Fibroblast of skin of right quadriceps (primary cell): ENCODE data around the gene WDFY4.

Experiments
- DNase-seq: peaks from one replicate; pipeline ENCODE4 v3.0.0-alpha.2; 2013

WDFY4 gene

DNA sequence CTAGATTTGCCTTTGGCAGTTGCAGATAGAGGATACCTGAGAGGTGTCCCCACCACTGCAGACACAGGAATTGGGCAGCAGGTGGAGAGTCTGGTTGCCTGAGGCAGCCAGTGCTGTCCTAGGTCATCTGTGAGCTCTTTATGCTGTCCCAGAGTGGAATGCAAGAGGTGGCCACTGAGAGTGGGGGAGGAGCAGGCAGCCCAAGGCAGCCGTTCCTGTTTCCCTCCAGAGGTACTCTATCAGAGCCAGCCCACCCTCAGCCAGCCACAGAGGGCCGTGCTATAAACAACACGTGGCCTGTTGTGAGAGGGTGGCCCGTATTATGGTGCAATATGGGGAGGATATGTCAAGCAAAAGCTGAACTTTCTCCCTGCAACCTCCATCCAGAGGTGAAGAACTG is 246.5 kb downstream of the WDFY4 start:
- DNase-seq: no peak

DNA sequence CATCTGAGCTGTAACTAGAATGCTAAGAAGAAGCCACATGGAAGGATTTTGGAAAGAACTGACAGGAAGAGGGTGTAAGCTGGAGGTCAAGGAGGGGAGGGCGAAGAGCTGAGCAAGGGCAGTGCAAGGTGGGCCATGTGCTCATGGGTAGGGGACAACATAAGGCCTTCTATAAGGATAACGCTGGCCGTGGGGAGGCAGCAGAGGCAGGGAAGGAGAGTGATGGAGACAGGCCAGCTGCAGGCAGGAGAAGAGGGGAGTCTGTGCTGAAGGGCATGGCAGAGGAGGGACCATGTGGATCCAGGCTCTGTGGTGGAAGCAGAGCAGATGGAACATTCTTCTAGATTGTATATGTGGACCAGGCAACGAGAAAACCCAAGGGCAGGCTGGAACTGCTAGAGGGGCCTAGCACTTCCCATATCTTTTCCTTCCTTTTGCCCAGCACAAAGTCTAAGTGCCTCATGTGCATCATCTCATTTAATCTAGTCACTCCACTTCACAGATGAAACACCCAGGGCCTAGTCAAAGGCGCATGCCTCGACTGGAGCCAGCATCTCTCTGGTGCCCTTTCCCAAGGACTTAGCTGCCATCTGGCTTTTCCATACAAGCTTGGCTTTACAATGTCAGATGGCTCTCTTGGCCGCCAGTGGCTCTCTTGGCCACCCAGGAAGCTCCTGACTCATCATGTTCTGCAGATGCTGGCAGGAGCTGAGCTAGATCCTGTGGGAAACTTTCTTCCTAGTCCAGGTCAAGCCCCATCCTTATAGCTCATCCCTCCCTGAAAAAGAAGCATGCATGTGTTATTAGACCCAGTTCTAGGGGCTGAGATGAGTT is 248.4 kb downstream of the WDFY4 start:
- DNase-seq: peak; percentile 2

DNA sequence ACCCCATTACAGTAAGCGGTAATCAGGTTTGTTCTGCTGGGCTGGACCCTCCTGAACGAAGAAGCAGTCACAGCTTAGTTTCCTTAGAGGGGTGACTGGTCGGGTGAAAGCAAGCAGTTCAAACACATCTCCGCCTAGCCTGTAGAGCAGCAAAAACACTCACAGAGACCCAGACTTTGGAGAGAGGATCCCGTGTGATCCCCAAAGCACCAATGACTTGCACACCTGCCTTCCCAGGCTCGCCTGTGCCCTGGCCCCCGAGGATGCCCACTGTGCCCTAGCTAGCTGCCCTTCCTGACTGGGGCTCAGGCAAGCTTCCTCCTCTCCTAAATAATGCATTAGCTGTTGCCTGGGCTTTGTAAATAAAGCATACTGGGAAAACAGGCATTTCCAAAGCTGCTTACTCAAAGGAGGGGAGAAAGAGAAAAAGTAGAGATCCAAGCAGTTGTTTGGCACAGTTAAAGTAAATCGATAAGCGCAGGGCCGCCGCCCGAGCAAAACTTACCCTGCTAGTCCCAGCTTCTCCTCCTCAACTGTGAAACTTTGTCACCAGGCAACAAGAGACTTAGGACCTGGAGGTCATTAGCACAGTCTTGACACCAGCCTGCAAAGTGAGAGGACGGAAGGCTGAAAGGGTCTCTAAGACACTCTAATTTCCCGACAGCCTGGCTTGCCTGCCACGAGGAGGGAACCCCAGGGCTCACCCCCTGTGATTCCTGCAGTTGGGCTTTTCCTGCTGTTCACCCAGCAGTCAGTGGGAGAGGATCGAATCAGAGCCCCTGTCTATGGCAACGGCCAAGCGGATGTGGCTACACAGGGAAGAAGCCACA is 250.2 kb downstream of the WDFY4 start:
- DNase-seq: peak; percentile 18

DNA sequence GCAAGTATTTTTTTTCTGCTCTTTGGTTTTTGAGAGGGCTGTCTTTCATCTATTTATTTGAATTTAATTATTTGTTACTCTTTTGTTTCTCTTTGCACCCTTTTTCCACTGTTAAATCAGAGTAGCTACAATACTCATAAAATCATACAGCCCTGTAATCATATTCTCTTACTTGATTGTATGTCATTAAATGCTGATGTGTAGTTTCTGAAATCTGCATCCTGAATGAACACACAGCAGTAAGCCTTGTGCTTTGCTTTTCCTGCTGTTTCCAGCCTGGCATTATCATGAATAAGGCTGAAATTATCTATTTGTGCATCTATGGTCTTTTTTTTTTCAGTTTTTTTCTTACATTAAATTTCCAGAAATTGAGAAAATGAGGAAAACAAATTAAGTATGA is 250.9 kb downstream of the WDFY4 start:
- DNase-seq: no peak

DNA sequence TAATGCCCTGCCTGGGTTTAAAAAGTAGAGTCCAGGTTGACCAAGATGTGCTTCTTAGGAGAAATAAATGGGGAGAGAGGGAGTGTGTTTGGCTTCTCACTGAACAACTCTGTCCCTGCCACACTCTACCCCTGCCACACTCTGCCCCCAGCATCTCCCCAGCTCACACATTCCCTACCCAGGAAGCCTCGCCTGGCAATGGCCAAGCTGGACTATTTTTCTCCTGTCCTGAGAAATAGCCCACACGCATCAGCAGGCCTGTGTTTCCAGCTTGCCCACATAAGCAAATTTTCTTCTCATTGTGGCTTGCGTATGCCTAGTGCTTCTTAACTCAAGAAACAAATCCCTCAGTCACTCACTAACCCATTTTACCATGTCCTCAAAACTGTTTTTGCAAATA is 253.1 kb downstream of the WDFY4 start:
- no peak for DNase-seq

DNA sequence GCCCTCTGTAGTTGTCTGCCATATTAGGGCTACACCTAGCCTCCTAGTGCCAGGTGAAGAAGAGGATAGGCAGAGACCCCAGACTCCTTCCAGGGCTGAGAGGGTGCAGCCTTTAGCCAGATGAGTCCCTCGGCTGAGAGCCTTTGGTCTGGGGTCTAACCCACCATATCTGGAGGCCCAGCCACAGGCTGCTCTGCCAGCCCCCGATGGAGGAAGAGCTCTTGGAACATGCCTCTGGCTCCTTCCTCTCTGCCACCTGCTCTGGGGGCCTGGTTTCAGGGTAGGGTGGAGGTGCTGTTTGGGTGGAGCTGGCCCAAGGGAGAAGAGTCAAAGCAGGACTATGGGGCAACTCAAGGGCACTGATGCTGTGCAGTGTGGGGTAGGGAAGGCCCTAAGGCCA is 253.6 kb downstream of the WDFY4 start:
- DNase-seq: no peak

DNA sequence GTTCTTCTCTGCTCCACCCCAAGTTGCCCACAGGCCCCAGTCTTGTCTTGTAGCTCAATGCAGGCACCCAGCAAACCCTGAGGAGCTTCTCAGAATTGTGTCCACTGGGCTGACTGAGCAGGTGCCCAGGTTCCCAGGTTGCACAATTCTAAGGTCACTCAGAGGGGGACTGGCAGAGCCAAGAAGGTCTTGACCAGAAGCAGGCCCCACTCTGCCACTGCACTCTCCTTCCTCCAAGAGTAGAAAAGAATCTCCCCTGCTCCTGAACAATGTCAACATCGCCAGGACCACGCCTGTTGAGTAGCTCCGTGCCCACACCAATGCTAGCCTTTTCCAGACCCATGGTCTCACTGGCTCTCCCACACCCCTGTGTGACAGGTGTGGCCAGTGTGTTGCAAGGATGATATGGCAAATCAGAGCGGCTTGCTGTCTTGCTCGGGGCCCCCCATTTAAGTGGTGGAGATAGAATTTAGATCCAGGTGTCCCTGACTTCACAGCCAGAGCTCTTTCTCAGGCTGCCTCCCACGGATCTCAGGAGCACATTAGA is 254.4 kb downstream of the WDFY4 start:
- no peak for DNase-seq

DNA sequence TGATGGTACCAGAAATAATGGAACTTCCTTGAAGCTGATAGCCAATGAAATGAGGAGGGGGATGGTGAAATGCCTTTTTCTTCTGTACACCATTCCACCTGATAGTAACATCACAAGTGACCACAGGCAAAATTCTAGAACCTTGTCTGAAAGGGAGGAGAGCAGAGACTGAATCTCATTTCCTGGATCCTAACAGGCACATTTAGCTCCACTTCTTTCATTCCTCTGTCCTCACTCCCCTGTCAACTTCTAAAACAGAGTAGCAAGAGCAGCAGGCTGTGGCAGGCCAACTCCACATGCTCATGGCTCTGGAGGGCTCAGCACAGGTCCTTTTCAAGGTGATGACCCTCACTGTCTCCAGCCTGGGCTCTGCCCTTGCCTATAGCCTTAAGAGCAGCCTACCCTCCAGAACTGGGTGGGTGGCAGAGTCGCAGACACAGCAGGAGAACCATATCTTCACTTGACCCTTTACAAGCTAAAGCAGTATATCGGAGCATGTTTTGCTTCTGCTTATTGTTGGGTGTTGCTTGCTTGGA is 255.2 kb downstream of the WDFY4 start, which contains the start of gene LRRC18:
Gene LRRC18 (minus strand): TSS at position 51 of the 536 bp plus-strand sequence. CDS start 25,685 bp downstream, outside the sequence.
- no peak for DNase-seq

DNA sequence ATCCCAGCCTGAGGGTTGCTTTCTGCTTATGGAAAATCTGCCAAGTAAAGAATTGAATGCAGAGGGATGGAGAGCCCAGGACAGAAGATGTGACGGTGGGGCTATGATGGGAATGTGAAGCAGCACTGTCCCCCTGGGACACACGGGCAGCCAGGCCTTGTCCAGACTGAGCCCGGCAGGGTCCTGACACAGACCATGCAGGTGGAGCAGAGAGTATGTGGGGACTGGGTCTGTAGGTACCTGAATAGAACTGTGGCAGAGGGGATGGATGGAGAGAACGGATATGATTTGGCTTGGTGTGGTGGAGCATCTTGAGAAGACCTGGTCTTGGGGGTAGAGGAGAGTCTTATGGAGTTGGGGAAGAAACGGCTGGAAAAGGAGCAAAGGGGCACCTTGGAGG is 255.7 kb downstream of the WDFY4 start:
- DNase-seq: no peak

DNA sequence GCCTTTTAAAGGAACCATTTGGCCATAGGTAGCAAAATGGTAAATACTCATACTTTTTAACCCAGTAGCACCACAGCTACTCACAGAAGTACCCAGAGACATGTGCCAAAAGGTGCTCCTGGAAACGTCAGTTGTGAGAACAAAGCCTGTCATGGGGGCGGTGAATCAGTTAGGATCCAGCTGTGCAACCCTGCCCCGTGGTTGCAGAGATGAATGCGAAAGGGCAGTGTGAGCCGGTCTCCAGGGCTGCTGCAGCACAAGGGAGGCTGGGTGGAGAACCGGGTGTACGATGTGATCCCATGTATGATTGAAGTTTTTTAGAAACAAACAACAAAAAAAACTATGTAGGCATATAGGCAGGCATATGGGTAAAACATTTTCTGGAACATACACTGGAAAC is 256.3 kb downstream of the WDFY4 start:
- no peak for DNase-seq

DNA sequence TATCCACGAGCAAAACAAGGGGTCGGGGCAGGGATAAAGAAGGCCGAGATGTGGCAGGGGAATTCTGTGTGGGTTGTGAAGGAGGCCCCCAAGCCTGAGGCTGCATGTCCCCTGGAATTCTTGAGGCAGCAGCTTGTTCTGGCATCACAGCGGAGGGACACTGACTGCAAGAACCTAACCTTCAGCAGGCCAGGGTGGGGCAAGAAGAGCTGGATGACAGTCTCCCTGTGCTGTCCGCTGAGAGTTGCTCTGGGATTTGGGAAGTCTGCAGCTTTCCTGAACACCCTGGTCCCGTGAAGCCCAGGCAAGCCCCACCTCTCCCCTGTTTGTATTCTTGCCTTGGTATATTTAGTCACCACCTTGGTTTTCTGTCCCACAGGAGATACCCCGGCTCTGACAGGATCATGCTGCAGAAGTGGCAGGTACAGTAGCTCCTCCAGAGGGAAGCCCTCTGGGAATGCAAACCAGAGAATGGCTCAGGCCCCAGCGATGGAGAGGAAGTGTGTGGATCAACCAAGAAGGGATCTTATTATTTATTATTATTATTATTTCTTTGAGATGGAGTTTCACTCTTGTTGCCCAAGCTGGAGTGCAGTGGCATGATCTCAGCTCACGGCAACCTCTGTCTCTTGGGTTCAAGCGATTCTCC is 256.9 kb downstream of the WDFY4 start:
- DNase-seq: no peak

DNA sequence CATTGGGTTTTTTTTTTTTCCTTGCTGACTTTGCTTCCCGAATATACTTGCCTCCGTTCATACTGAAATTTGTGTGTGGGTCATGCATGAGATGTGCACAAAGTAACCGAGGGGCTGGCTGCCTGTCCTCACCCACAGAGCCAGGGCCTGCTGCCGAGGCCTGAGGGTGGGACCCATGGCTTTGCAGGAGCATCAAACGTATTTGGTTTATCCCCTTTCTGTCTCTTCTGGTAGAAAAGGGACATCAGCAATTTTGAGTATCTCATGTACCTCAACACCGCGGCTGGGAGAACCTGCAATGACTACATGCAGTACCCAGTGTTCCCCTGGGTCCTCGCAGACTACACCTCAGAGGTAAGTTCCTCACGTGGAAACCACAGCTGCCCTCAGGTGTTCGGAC is 258.4 kb downstream of the WDFY4 start:
- no peak for DNase-seq

DNA sequence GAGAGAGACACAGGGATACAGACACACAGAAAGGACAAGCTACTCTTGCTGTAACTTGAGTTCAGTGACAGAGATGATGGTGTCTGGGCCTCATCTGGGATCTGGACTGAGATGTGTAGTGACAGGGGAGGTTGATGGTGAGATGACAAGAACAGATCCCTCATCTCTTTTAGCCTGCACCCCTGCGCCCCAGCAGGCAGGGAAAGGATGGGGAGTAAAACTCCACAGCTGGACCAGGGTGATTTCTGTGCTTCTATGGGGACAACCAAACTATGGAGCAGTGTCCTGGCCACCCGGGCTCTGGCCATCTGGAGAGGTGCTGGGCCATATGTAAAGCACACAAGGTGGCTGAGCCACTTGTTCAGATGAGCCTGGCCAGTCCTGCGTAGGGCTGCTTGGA is 259.5 kb downstream of the WDFY4 start:
- no peak for DNase-seq

DNA sequence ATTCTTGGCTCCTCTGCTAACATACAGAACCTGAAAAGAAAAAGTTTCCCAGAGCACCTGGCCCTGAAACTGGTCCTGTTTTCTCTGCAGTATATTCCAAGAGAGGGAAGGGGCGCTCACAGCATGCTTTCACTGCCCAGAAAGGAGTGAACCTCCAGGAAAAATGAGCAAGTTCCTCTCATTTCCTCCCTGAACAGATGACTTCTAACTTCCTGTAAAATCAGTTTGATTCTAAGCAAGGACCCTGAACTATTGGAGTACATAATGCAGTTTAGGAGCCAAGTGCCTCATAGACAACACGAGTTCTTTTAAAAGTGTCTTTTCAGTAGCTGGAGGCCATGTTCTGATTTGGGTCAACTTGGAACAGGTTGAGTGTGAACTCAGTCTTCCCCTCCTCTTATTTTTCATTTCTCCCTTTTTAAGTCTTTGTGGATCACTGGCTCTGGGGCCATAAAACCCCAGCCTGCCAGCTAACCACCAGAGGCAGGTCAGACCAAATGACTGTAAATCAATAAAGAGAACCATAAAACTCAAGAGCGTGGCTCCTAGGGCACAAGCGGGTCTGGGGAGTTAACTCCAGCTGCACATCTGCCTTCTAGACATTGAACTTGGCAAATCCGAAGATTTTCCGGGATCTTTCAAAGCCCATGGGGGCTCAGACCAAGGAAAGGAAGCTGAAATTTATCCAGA is 260.9 kb downstream of the WDFY4 start:
- DNase-seq: no peak

DNA sequence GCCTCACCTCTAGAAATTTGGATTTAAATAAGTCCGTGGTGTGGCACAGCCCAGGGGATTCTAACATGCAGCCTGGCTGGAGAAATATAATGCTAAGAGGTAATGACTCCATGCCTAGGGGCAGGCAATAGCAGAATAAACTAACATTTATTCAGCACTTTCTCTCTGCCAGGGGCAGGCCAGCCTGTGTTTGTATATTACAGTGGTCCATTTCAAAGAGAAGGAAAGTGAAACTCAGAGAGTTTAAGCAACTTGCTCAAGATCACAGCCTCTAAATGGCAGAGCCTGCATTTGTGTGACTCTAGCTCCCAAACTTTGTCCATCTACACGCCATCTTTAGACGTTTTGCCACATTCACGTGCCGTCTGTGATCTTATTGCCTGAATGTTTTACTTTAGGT is 261.7 kb downstream of the WDFY4 start:
- DNase-seq: no peak

DNA sequence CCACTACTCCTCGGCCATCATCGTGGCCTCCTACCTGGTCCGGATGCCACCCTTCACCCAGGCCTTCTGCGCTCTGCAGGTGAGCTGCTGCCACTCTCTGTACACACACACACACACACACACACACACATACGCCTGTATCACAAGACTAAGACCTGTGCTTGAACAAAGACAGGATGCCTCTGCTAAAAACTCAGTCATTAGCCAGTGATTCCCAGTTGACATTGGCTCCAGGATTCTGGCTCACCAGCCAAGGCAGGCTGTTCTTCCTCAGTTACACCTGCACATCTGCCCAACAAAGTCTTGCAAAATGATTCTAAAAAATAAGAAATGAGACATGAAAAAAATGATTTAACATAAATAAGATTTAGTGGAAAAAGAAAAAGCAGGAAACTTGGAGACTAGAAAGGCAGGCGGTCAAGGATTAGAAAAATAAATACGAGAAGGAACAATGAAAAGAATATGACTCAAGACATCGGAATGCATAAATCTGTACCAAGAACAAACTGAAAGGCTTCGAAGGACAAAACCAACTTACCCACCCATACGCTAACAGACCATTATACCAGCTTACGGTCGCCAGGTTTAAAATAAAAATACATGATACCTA is 262.3 kb downstream of the WDFY4 start:
- no peak for DNase-seq

DNA sequence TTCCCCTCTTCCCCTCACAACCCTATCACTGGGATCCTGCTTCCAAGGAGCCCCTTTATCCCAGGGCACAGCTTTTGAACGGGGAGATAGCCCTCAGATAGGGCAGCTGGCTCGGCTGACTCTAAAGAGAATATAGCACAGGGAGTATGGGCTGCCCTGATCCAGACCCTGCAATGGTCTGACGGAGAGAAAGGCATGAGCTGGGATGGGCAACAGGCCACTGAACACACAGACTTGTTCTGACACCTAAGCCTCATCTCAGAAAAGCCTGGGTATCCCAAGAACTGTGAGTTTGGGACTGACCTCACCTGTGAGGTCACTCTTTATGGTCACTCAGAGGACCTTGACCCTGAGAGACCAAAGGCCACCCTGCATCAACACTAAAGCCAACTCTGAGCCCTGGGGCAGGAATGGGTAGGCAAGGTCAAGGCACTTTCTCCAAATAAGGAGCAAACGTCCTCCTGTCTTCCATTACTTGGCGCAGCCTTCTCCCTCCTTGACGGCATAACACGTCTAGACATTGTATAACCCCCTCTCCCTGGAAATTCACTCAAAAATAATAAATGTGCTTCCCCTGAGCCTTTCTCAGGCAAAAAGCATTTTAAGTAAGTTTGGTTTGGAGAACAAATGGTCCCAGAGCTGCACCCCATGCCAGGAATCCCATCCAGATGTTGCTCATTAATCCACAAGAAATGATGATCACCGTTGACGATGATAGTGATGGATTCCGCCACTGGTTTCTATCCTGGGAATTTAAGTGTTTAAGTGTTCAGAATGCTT is 263.2 kb downstream of the WDFY4 start:
- no peak for DNase-seq

DNA sequence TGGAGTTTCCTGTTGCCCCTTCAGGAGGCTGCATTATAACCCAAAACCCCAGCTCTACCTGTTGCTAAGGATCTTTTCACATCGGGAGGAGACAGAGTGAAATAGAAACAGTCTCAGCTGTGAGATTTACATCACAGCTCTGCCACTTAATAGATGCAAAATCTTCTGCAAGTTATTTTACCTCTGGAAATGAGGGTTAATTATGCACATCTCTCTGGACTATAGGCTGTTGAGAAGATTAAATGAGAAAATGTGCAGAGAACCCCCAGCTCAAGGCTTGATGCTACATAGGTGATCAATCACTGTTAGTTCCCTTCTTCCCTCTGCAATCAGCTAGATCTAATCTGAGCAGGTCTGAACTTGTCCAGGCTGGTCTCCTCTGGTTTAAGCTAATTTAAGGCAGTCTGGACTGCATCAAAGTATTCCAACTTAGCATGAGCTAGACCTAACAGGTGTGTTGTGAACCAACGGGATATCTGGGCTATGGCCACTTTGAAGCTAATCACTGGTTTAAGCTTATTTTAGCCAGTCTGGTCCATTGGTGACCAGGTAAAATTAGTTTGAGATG is 263.9 kb downstream of the WDFY4 start:
- DNase-seq: no peak

DNA sequence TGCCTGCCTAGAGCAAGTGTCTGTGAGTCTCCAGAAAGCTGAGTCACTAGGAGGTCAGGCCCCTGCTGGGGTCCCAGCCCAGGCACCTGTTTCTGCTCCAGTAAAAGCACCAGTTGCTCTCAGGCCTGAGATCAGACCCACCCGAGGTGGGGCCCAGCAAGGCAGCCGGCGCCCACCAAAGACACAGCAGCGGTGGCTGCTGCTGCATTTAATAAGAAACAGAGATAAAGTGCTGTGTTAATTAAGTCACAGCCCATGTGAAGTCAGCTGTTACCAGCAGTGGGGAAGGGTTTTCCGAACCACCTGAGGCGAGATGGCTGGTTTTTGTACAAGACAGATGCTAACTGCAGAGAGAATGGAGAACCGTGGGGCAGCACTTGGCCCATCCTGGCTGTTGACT is 267.0 kb downstream of the WDFY4 start:
- DNase-seq: no peak

DNA sequence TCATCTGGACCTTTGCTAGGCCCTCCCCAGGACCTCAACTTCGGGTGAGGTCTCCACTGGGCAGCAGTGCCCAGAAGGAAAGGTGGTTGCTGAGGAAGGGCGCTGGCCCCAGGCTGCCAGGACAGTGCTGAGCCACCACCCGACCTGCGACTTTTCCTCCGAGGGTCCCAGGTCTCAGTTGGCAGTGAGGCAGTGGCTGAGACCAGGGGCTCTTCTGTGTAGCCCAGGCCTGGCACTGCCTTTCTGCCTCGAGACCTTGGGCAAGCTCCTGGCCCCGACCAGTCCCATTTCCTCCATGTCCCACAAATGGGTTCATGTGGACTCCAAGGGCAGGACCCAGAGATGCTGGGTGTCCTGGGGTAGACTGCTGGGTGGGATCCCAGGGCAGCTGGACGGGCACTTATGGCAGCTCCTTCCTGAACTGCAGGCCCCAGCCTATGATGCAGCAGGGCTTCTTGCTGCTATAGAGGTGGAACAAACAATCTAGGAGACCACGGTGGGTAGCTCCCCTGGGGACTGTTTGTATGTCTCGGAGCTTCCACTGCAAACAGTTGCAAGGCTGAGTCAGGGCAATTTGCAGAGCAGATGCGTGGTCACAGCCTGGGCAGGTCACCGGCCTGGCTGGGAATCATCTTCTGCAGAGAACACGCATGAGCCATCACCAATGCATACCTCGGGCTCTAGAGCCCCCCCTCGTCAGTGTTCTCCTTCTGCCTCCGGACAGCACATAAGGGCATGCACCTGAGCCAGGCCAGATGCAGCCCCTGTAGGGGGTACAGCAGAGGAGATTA is 272.9 kb downstream of the WDFY4 start:
- no peak for DNase-seq
